ENCODE measurements around the gene PRR5L.

DNA sequence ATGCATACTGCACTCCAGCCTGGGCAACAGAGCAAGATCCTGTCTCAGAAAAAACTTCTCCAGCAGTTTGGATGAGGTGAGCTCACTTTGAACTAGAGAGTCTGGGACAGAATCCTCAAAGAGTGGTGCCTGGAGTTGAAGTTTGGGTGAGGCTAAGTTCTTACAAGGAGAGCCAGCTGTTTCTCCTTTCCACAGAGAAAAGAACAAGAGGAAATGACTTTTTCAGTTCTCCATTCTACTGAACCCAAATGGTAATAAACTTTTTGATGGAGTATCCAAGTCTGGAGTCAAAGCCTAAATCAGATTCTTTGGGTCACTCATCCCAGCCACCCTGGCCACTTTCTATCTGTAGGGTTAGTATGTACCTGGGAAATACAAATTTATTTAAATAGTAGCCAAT is 111.3 kb downstream of the PRR5L start:
- TF ChIP-seq FOXA1 (IDR thresholded peaks at IDR 0.05; ENCODE audit: borderline replicate concordance) (no peak), SMARCA4 (IDR thresholded peaks at IDR 0.05) (no peak), POLR2A (conservative IDR thresholded peaks at IDR 0.05) (no peak), DPF2 (IDR thresholded peaks at IDR 0.05) (no peak), ZNF830 (CRISPR knock-in tag; IDR thresholded peaks at IDR 0.05) (no peak), FOXJ3 (CRISPR knock-in tag; IDR thresholded peaks at IDR 0.05) (no peak), RBM39 (optimal IDR thresholded peaks at IDR 0.05; ENCODE audit: low read depth, low read length) (no peak), GABPB1 (CRISPR knock-in tag; IDR thresholded peaks at IDR 0.05) (no peak), ATF1 (CRISPR knock-in tag; IDR thresholded peaks at IDR 0.05) (no peak), ATF1 (tag; IDR thresholded peaks at IDR 0.05) (no peak), CHD2 (IDR thresholded peaks at IDR 0.05; ENCODE audit: low read depth, low read length) (no peak)
- TF ChIP-seq, protein P1, sequence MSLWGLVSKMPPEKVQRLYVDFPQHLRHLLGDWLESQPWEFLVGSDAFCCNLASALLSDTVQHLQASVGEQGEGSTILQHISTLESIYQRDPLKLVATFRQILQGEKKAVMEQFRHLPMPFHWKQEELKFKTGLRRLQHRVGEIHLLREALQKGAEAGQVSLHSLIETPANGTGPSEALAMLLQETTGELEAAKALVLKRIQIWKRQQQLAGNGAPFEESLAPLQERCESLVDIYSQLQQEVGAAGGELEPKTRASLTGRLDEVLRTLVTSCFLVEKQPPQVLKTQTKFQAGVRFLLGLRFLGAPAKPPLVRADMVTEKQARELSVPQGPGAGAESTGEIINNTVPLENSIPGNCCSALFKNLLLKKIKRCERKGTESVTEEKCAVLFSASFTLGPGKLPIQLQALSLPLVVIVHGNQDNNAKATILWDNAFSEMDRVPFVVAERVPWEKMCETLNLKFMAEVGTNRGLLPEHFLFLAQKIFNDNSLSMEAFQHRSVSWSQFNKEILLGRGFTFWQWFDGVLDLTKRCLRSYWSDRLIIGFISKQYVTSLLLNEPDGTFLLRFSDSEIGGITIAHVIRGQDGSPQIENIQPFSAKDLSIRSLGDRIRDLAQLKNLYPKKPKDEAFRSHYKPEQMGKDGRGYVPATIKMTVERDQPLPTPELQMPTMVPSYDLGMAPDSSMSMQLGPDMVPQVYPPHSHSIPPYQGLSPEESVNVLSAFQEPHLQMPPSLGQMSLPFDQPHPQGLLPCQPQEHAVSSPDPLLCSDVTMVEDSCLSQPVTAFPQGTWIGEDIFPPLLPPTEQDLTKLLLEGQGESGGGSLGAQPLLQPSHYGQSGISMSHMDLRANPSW (CRISPR knock-in tag; IDR thresholded peaks at IDR 0.05): no peak
- TF ChIP-seq, protein P2, sequence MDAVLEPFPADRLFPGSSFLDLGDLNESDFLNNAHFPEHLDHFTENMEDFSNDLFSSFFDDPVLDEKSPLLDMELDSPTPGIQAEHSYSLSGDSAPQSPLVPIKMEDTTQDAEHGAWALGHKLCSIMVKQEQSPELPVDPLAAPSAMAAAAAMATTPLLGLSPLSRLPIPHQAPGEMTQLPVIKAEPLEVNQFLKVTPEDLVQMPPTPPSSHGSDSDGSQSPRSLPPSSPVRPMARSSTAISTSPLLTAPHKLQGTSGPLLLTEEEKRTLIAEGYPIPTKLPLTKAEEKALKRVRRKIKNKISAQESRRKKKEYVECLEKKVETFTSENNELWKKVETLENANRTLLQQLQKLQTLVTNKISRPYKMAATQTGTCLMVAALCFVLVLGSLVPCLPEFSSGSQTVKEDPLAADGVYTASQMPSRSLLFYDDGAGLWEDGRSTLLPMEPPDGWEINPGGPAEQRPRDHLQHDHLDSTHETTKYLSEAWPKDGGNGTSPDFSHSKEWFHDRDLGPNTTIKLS (IDR thresholded peaks at IDR 0.05; ENCODE audit: borderline replicate concordance, low read depth): no peak
- TF ChIP-seq, protein P3, sequence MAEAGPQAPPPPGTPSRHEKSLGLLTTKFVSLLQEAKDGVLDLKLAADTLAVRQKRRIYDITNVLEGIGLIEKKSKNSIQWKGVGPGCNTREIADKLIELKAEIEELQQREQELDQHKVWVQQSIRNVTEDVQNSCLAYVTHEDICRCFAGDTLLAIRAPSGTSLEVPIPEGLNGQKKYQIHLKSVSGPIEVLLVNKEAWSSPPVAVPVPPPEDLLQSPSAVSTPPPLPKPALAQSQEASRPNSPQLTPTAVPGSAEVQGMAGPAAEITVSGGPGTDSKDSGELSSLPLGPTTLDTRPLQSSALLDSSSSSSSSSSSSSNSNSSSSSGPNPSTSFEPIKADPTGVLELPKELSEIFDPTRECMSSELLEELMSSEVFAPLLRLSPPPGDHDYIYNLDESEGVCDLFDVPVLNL (CRISPR knock-in tag; IDR thresholded peaks at IDR 0.05; ENCODE audit: low read depth): no peak

Data from K562 (cell line).